Measurements from ENCODE around the gene UPK1A. TPM values are rescaled to one million over a fixed set of nuclear protein-coding genes. Genes with fewer than 3 reads are reported as not detected.

UPK1A gene
- total RNA-seq, 1 experiment from 2014 or later: 0.69 TPM

DNA sequence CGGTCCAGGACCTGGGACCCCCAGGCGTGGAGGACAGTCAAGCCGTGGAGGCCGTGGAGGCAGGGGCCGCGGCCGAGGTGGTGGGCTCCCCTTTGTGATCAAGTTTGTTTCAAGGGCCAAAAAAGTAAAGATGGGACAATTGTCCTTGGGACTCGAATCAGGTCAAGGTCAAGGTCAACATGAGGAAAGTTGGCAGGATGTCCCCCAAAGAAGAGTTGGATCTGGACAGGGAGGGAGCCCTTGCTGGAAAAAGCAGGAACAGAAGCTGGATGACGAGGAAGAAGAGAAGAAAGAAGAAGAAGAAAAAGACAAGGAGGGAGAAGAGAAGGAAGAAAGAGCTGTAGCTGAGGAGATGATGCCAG, 53.8 kb downstream of the UPK1A start:
- Histone ChIP-seq H3K27me3 (ENCODE audit: insufficient read depth, low read length) (no peaks in the 10 kb centered on the region), H3K36me3 (ENCODE audit: control insufficient read depth in 1 of 2, insufficient read depth in 2 of 2, low read length in 2 of 2) (peaks cover 37 to 39% of the 10 kb centered on the region in 2 experiments; a peak in 3 of 4 replicates), H3K9me3 (ENCODE audit: control insufficient read depth in 1 of 2, insufficient read depth in 1 of 2, low read depth in 1 of 2, low read length in 2 of 2) (no peaks in the 10 kb centered on the region), H4K20me1 (ENCODE audit: insufficient read depth) (no peaks in the 10 kb centered on the region), H3K9ac (ENCODE audit: low read length) (no peak overlapping the region), H2AFZ (ENCODE audit: low read depth, low read length, poor library complexity, severe bottlenecking) (no peak overlapping the region), H3K27ac (ENCODE audit: low read depth, low read length) (no peak overlapping the region), H3K4me1 (ENCODE audit: control insufficient read depth in 1 of 2, insufficient read depth in 2 of 2, low read length in 2 of 2) (peaks cover 16 to 28% of the 10 kb centered on the region in 2 experiments), H3K79me2 (ENCODE audit: insufficient read depth, low read length) (peaks cover 40% of the 10 kb centered on the region), H3K4me2 (ENCODE audit: low read length) (no peak overlapping the region), H3K4me3 (replicated peaks in 1 of 2; ENCODE audit: low read depth in 1 of 2, low read length in 2 of 2) (no peak overlapping the region), H3K9me2 (ENCODE audit: insufficient read depth) (no peaks in the 10 kb centered on the region)
- intact Hi-C loops (cut with micrococcal nuclease): no loop called here
- ChIA-PET POLR2A (interaction anchor here (1.7 kb wide), 1 partner anchor 28 kb away, joined by 3 read pairs; the partner anchor contains the start of gene LIN37), RAD21 (ENCODE audit: low non-redundant PET in 1 of 2, low total read pairs in 2 of 2, uncharacterized antibody in 2 of 2, unreplicated experiment in 2 of 2) (no interaction called here), CTCF (no interaction called here)
- TF ChIP-seq POLR2A (IDR thresholded peaks at IDR 0.05; ENCODE audit: borderline replicate concordance, extremely low read depth, insufficient read depth, insufficient read length): no peak
- TF ChIP-seq, protein P1, sequence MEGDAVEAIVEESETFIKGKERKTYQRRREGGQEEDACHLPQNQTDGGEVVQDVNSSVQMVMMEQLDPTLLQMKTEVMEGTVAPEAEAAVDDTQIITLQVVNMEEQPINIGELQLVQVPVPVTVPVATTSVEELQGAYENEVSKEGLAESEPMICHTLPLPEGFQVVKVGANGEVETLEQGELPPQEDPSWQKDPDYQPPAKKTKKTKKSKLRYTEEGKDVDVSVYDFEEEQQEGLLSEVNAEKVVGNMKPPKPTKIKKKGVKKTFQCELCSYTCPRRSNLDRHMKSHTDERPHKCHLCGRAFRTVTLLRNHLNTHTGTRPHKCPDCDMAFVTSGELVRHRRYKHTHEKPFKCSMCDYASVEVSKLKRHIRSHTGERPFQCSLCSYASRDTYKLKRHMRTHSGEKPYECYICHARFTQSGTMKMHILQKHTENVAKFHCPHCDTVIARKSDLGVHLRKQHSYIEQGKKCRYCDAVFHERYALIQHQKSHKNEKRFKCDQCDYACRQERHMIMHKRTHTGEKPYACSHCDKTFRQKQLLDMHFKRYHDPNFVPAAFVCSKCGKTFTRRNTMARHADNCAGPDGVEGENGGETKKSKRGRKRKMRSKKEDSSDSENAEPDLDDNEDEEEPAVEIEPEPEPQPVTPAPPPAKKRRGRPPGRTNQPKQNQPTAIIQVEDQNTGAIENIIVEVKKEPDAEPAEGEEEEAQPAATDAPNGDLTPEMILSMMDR (IDR thresholded peaks at IDR 0.05 in 2 of 3, conservative IDR thresholded peaks at IDR 0.05 in 1 of 3; ENCODE audit: borderline replicate concordance in 1 of 3, insufficient read depth in 1 of 3, low read depth in 2 of 3, low read length in 2 of 3): no peak
- no peak for TF ChIP-seq SIN3A (IDR thresholded peaks at IDR 0.05; ENCODE audit: low read depth)
- TF ChIP-seq TCF7L2 (IDR thresholded peaks at IDR 0.05; ENCODE audit: borderline replicate concordance, extremely low read depth, insufficient read depth, insufficient read length): no peak
- TF ChIP-seq ATF3 (IDR thresholded peaks at IDR 0.05): no peak
- TF ChIP-seq REST (IDR thresholded peaks at IDR 0.05; ENCODE audit: low read depth): no peak
- TF ChIP-seq EGR1 (IDR thresholded peaks at IDR 0.05; ENCODE audit: low read depth): no peak
- TF ChIP-seq SP1 (IDR thresholded peaks at IDR 0.05; ENCODE audit: low read depth): no peak
- no peak for TF ChIP-seq ZNF274 (IDR thresholded peaks at IDR 0.05; ENCODE audit: low read depth, low read length)
- DNase-seq (ENCODE audit: low read depth, low spot score) (no peak), ATAC-seq (no peak)
- no TSS peak for BruUV-seq (replicated peaks)

Data from HCT116 (cell line).